Prostate gland (tissue), 2 donors: ENCODE measurements around the gene TRIO. TPM values are rescaled to one million over a fixed set of nuclear protein-coding genes. Genes with fewer than 3 reads are reported as not detected.

Experiments
- DNase-seq: peaks from one replicate; pipeline ENCODE4 v3.0.0-alpha.2; 2019; ENCODE audit warnings: low spot score
- H3K27ac ChIP-seq, 2 donors: fragments of 200-600 bp; sonication (generic); 2 replicates each; pipeline ENCODE4 v1.5.1; 2017 to 2019
- H3K27me3 ChIP-seq: fragments of 200-600 bp; sonication (generic); replicated peaks from 2 replicates; pipeline ENCODE4 v1.5.1; 2019; ENCODE audit not compliant: insufficient read depth
- H3K36me3 ChIP-seq, 2 donors: fragments of 200-600 bp; sonication (generic); 1 replicate in 1 of 2; 2 replicates in 1 of 2; pipeline versions ENCODE4 v1.5.1 to v1.8.1; 2017 to 2019
- H3K4me1 ChIP-seq: fragments of 200-600 bp; sonication (generic); replicated peaks from 2 replicates; pipeline ENCODE4 v1.5.1; 2019
- H3K4me3 ChIP-seq, 2 donors: fragments of 200-600 bp; sonication (generic); 2 replicates each; pipeline ENCODE4 v1.5.1; 2017 to 2019
- H3K9me3 ChIP-seq: fragments of 200-600 bp; sonication (generic); 2 replicates; pipeline ENCODE4 v1.5.1; 2017
- CTCF ChIP-seq, 4 experiments: fragments of 200-600 bp in 2 of 4; fragments of 450-650 bp in 2 of 4; sonication (generic) in 2 of 4; IDR thresholded peaks; 1 replicate in 3 of 4; 2 replicates in 1 of 4; pipeline ENCODE4 v1.5.1; 2016 to 2019; ENCODE audit warnings: antibody characterized with exemption in 4 of 4, mild to moderate bottlenecking in 2 of 4, moderate library complexity in 2 of 4
- POLR2A ChIP-seq: fragments of 450-650 bp; IDR thresholded peaks from one replicate; pipeline ENCODE4 v1.6.1; 2016; ENCODE audit warnings: antibody characterized with exemption, mild to moderate bottlenecking
- POLR2AphosphoS5 ChIP-seq: sonication (generic); formaldehyde crosslinking; IDR thresholded peaks from one replicate; pipeline ENCODE4 v1.6.1; 2017; ENCODE audit warnings: antibody characterized with exemption
- WGBS: methylation state at CpG from one replicate; pipeline ENCODE4 v1.1.5; 2018; 5-methylcytosine and 5-hydroxymethylcytosine counted together
- intact Hi-C: fragments of 100-400 bp; cut with DNase I; formaldehyde crosslinking; loops from one replicate; pipeline ENCODE4 v1.14.2; 2022
- total RNA-seq, 2 donors: library from RNA; depleted of rRNA; stranded (reverse); fragments of >200 nt; gene quantifications; one replicate each; pipeline ENCODE4 v1.1.0, GENCODE V29; 2016

The TRIO gene
- total RNA-seq, 2 donors from 2014 or later, result 90.3 to 197 TPM

GRCh38 chr5:14149672-14150274 lies 6.6 kb downstream of the TRIO start:
- Histone ChIP-seq H3K9me3 (no peaks in the 10 kb centered on the region), H3K36me3 (no peaks in the 10 kb centered on the region), H3K4me1 (peaks cover 11% of the 10 kb centered on the region), H3K4me3 (no peak overlapping the region), H3K27me3 (no peaks in the 10 kb centered on the region), H3K27ac (no peak overlapping the region)
- TF ChIP-seq CTCF (IDR thresholded peaks at IDR 0.05) (no peak), POLR2AphosphoS5 (no peak), POLR2A (no peak)
- DNase-seq, result no peak
- 80% methylated on average over 3 of the region's 3 CpGs for WGBS
- intact Hi-C loops, result no loop called here

- WGBS, result 67% methylated on average over 3 of the region's 3 CpGs
- DNase-seq, result no peak
- Histone ChIP-seq H3K9me3 (no peaks in the 10 kb centered on the region), H3K27me3 (no peaks in the 10 kb centered on the region), H3K36me3 (no peaks in the 10 kb centered on the region), H3K4me3 (no peak overlapping the region), H3K27ac (no peak overlapping the region), H3K4me1 (peaks cover 13% of the 10 kb centered on the region)
- intact Hi-C loops, result no loop called here
- TF ChIP-seq POLR2A (no peak), CTCF (IDR thresholded peaks at IDR 0.05) (no peak), POLR2AphosphoS5 (no peak)
Observed at GRCh38 chr5:14151416-14151815, 8.3 kb downstream of the TRIO start.

GRCh38 chr5:14153071-14153864 lies 10.1 kb downstream of the TRIO start:
- intact Hi-C loops, result no loop called here
- Histone ChIP-seq H3K27me3 (no peaks in the 10 kb centered on the region), H3K36me3 (no peaks in the 10 kb centered on the region), H3K27ac (peak overlapping the region in 1 of 2 donors; percentile 29), H3K9me3 (no peaks in the 10 kb centered on the region), H3K4me3 (no peak overlapping the region), H3K4me1 (peaks cover 10% of the 10 kb centered on the region)
- TF ChIP-seq CTCF (IDR thresholded peaks at IDR 0.05), result no peak
- no peak for TF ChIP-seq POLR2AphosphoS5
- TF ChIP-seq POLR2A, result no peak
- WGBS, result 85% methylated on average over 6 of the region's 6 CpGs
- DNase-seq, result no peak

- Histone ChIP-seq H3K36me3 (no peaks in the 10 kb centered on the region), H3K27ac (peak overlapping the region; percentile 6 to 29), H3K4me1 (peaks cover 9% of the 10 kb centered on the region), H3K9me3 (no peaks in the 10 kb centered on the region), H3K27me3 (no peaks in the 10 kb centered on the region), H3K4me3 (no peak overlapping the region)
- no peak for TF ChIP-seq CTCF (IDR thresholded peaks at IDR 0.05)
- peak; percentile 80 for TF ChIP-seq POLR2AphosphoS5
- WGBS, result 18% methylated on average over 14 of the region's 14 CpGs
- intact Hi-C loops, result no loop called here
- peak; percentile 70 for DNase-seq
Observed at GRCh38 chr5:14153932-14154731, 11.0 kb downstream of the TRIO start.
